GM12878 (cell line): ENCODE results near the gene COL4A5.

Experiments used
- BCL11A ChIP-seq: IDR thresholded peaks from 2 replicates; pipeline ENCODE4 v1.6.1; 2011; ENCODE audit warnings: low read depth, low read length
- CEBPB ChIP-seq, 2 experiments: fragments of 150-350 bp in 1 of 2; IDR thresholded peaks; 2 replicates each; pipeline ENCODE4 v1.6.1; 2012 to 2014; ENCODE audit warnings: low read depth in 2 of 2, low read length in 2 of 2, borderline replicate concordance in 1 of 2, inconsistent platforms in 1 of 2
- CTCF ChIP-seq, 3 experiments: IDR thresholded peaks in 2 of 3; conservative IDR thresholded peaks in 1 of 3; 2 replicates each; pipeline ENCODE4 v1.5.1; 2011; ENCODE audit warnings: low read depth in 3 of 3, low read length in 3 of 3, mild to moderate bottlenecking in 3 of 3, control low read depth in 2 of 3, moderate library complexity in 2 of 3, inconsistent platforms in 1 of 3, mixed read lengths in 1 of 3; ENCODE audit not compliant: control insufficient read depth in 2 of 3, insufficient read depth in 1 of 3; ENCODE audit errors: extremely low read depth in 1 of 3
- EP300 ChIP-seq, 2 experiments: fragments of 150-350 bp in 1 of 2; IDR thresholded peaks; 2 replicates each; pipeline ENCODE4 v1.6.1; 2011 to 2012; ENCODE audit warnings: low read depth in 2 of 2, low read length in 2 of 2, borderline replicate concordance in 1 of 2, improper control_type of control experiment in 1 of 2, inconsistent platforms in 1 of 2; ENCODE audit not compliant: control insufficient read depth in 1 of 2
- NR2C2 ChIP-seq: IDR thresholded peaks from 2 replicates; pipeline ENCODE4 v1.6.1; 2011; ENCODE audit warnings: borderline replicate concordance, low read depth; ENCODE audit not compliant: control insufficient read depth, insufficient read length
- RAD21 ChIP-seq: IDR thresholded peaks from 2 replicates; pipeline ENCODE4 v1.6.1; 2011; ENCODE audit warnings: mild to moderate bottlenecking, low read depth, low read length, moderate library complexity; ENCODE audit not compliant: insufficient read depth
- SIN3A ChIP-seq: IDR thresholded peaks from 2 replicates; pipeline ENCODE4 v1.6.1; 2012; ENCODE audit warnings: low read depth, low read length, improper control_type of control experiment
- TF ChIP-seq, protein P1 (sequence below): fragments of 450-650 bp; IDR thresholded peaks from 2 replicates; pipeline ENCODE4 v1.6.1; 2017; ENCODE audit warnings: antibody characterized with exemption, mild to moderate bottlenecking, moderate library complexity

DNA sequence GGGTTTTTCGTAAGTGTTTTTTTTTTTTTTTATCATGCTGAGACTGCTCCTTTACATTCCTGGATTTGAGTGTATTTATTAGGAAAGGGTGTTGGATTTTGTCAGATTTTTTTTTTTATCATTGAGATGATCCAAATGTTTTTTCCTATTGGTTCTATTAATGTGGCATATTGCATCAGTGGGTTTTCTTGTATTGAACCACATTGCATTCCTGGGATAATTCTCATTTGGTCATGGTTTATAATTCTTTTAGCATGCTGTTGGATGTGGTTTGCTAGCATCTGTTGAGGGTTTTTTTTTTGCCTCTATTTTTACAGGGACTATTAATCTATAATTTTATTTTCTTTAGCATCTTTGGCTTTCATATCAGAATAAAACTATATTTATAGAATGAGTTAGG lies 28.8 kb downstream of the COL4A5 start:
- TF ChIP-seq SIN3A = no peak
- no peak for TF ChIP-seq EP300 (IDR thresholded peaks at IDR 0.05; ENCODE audit: borderline replicate concordance in 1 of 2, control insufficient read depth in 1 of 2, low read depth in 2 of 2, low read length in 2 of 2)
- TF ChIP-seq CEBPB (IDR thresholded peaks at IDR 0.05; ENCODE audit: borderline replicate concordance in 1 of 2, low read depth in 2 of 2, low read length in 2 of 2) = no peak
- TF ChIP-seq CTCF (IDR thresholded peaks at IDR 0.05 in 2 of 3, conservative IDR thresholded peaks at IDR 0.05 in 1 of 3; ENCODE audit: control insufficient read depth in 2 of 3, extremely low read depth in 1 of 3, insufficient read depth in 1 of 3, low read depth in 3 of 3, low read length in 3 of 3) = no peak
- no peak for TF ChIP-seq RAD21
- TF ChIP-seq, protein P1, sequence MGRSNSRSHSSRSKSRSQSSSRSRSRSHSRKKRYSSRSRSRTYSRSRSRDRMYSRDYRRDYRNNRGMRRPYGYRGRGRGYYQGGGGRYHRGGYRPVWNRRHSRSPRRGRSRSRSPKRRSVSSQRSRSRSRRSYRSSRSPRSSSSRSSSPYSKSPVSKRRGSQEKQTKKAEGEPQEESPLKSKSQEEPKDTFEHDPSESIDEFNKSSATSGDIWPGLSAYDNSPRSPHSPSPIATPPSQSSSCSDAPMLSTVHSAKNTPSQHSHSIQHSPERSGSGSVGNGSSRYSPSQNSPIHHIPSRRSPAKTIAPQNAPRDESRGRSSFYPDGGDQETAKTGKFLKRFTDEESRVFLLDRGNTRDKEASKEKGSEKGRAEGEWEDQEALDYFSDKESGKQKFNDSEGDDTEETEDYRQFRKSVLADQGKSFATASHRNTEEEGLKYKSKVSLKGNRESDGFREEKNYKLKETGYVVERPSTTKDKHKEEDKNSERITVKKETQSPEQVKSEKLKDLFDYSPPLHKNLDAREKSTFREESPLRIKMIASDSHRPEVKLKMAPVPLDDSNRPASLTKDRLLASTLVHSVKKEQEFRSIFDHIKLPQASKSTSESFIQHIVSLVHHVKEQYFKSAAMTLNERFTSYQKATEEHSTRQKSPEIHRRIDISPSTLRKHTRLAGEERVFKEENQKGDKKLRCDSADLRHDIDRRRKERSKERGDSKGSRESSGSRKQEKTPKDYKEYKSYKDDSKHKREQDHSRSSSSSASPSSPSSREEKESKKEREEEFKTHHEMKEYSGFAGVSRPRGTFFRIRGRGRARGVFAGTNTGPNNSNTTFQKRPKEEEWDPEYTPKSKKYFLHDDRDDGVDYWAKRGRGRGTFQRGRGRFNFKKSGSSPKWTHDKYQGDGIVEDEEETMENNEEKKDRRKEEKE = no peak
- no peak for TF ChIP-seq BCL11A
- no peak for TF ChIP-seq NR2C2
